HCT116 (cell line): ENCODE data around the gene USH1C. TPM values are rescaled to one million over a fixed set of nuclear protein-coding genes. Genes with fewer than 3 reads are reported as not detected.

ENCODE experiments used
- ATAC-seq: fragments of 200-7000 bp; cut with Tn5 transposase; 2 replicates; pipeline ENCODE4 v1.9.1; 2020; ENCODE audit warnings: mild to moderate bottlenecking, moderate library complexity
- BruUV-seq: library from RNA; stranded (reverse); fragments of 400-500 nt; replicated peaks from 2 replicates; lab custom pipeline; 2021; lab: Mats Ljungman, UMichigan
- CTCF ChIA-PET: fragments of 300-600 bp; sonication (Branson Sonifier 250); formaldehyde crosslinking; loops from one replicate; lab custom pipeline; 2021; ENCODE audit warnings: antibody characterized with exemption; lab: Charles Lee
- POLR2A ChIA-PET: fragments of 300-600, 350-600 bp; sonication (Branson Sonifier 250); formaldehyde crosslinking; loops from one replicate; lab custom pipeline; 2021; ENCODE audit warnings: antibody characterized with exemption; lab: Charles Lee
- RAD21 ChIA-PET, 2 experiments: fragments of 300-600 bp; sonication (Branson Sonifier 250); formaldehyde crosslinking; loops; one replicate each; lab custom pipeline; 2023; ENCODE audit warnings: low total read pairs in 2 of 2; ENCODE audit not compliant: uncharacterized antibody in 2 of 2, unreplicated experiment in 2 of 2, low non-redundant PET in 1 of 2; lab: Charles Lee
- DNase-seq: peaks from one replicate; pipeline ENCODE4 v3.0.0-alpha.2; 2010; ENCODE audit warnings: low read depth, low spot score
- H2AFZ ChIP-seq: fragments of 200-600 bp; shearing (Covaris generic), sonication (generic); 2 replicates; pipeline ENCODE4 v1.6.1; 2017; ENCODE audit warnings: low read depth, mixed run types, mixed read lengths, antibody characterized with exemption, low read length; ENCODE audit not compliant: poor library complexity, severe bottlenecking
- H3K27ac ChIP-seq: 2 replicates; pipeline ENCODE4 v1.5.1; 2012; ENCODE audit warnings: low read depth, low read length
- H3K27me3 ChIP-seq: fragments of 200-600 bp; sonication (generic); 2 replicates; pipeline ENCODE4 v1.6.1; 2016; ENCODE audit warnings: mixed run types, low read length, mixed read lengths; ENCODE audit not compliant: insufficient read depth
- H3K36me3 ChIP-seq, 2 experiments: fragments of 200-500 bp in 1 of 2; fragments of 200-600 bp in 1 of 2; sonication (Bioruptor generic) in 1 of 2; sonication (generic) in 1 of 2; 2 replicates each; pipeline versions ENCODE4 v1.5.1 to v1.6.1; 2014 to 2016; ENCODE audit warnings: low read length in 2 of 2, inconsistent platforms in 1 of 2, mixed read lengths in 1 of 2, mixed run types in 1 of 2; ENCODE audit not compliant: insufficient read depth in 2 of 2, control insufficient read depth in 1 of 2
- H3K4me1 ChIP-seq, 2 experiments: fragments of 200-600 bp in 1 of 2; sonication (generic) in 1 of 2; 2 replicates each; pipeline versions ENCODE4 v1.5.1 to v1.6.1; 2012 to 2017; ENCODE audit warnings: low read length in 2 of 2, inconsistent platforms in 1 of 2, mild to moderate bottlenecking in 1 of 2, mixed read lengths in 1 of 2, mixed run types in 1 of 2, moderate library complexity in 1 of 2; ENCODE audit not compliant: insufficient read depth in 2 of 2, control insufficient read depth in 1 of 2
- H3K4me2 ChIP-seq: fragments of 200-600 bp; sonication (generic); 2 replicates; pipeline ENCODE4 v1.6.1; 2017; ENCODE audit warnings: mixed run types, low read length, mixed read lengths
- H3K4me3 ChIP-seq, 2 experiments: fragments of 200-600 bp in 1 of 2; sonication (generic) in 1 of 2; replicated peaks in 1 of 2; 2 replicates each; pipeline ENCODE4 v1.5.1; 2011 to 2016; ENCODE audit warnings: low read length in 2 of 2, control low read depth in 1 of 2, low read depth in 1 of 2, mild to moderate bottlenecking in 1 of 2, mixed read lengths in 1 of 2, mixed run types in 1 of 2
- H3K79me2 ChIP-seq: fragments of 200-600 bp; sonication (generic); 2 replicates; pipeline ENCODE4 v1.6.1; 2017; ENCODE audit warnings: mild to moderate bottlenecking, mixed run types, low read length, moderate library complexity, mixed read lengths; ENCODE audit not compliant: insufficient read depth
- H3K9ac ChIP-seq: fragments of 200-600 bp; sonication (generic); 2 replicates; pipeline ENCODE4 v1.6.1; 2016; ENCODE audit warnings: low read length, mixed read lengths
- H3K9me2 ChIP-seq: fragments of 200-600 bp; sonication (generic), shearing (Covaris generic); 2 replicates; pipeline ENCODE4 v1.6.1; 2017; ENCODE audit warnings: mixed run types, mild to moderate bottlenecking, moderate library complexity; ENCODE audit not compliant: insufficient read depth
- H3K9me3 ChIP-seq, 2 experiments: fragments of 200-500 bp in 1 of 2; fragments of 200-600 bp in 1 of 2; sonication (Bioruptor generic) in 1 of 2; sonication (generic) in 1 of 2; 2 replicates each; pipeline ENCODE4 v1.6.1; 2014 to 2017; ENCODE audit warnings: low read length in 2 of 2, mixed read lengths in 2 of 2, inconsistent platforms in 1 of 2, low read depth in 1 of 2, mild to moderate bottlenecking in 1 of 2, mixed run types in 1 of 2, moderate library complexity in 1 of 2; ENCODE audit not compliant: control insufficient read depth in 1 of 2, insufficient read depth in 1 of 2
- H4K20me1 ChIP-seq: fragments of 200-600 bp; sonication (generic), shearing (Covaris generic); 2 replicates; pipeline ENCODE4 v1.6.1; 2017; ENCODE audit warnings: mixed run types, mild to moderate bottlenecking, moderate library complexity; ENCODE audit not compliant: insufficient read depth
- CBX3 ChIP-seq: IDR thresholded peaks from 2 replicates; pipeline ENCODE4 v1.6.1; 2012; ENCODE audit warnings: low read depth
- CTCF ChIP-seq, 3 experiments: fragments of 200-600 bp in 1 of 3; sonication (generic) in 1 of 3; IDR thresholded peaks in 2 of 3; conservative IDR thresholded peaks in 1 of 3; 2 replicates each; pipeline ENCODE4 v1.5.1; 2012 to 2017; ENCODE audit warnings: low read depth in 2 of 3, low read length in 2 of 3, antibody characterized with exemption in 1 of 3, borderline replicate concordance in 1 of 3, control low read depth in 1 of 3, mild to moderate bottlenecking in 1 of 3, mixed read lengths in 1 of 3, mixed run types in 1 of 3, moderate library complexity in 1 of 3; ENCODE audit not compliant: insufficient read depth in 1 of 3
- EZH2 ChIP-seq: fragments of 200-600 bp; sonication (generic); IDR thresholded peaks from 2 replicates; pipeline ENCODE4 v1.6.1; 2017; ENCODE audit warnings: antibody characterized with exemption, mixed run types
- EZH2phosphoT487 ChIP-seq: fragments of 200-600 bp; IDR thresholded peaks from 2 replicates; pipeline ENCODE4 v1.6.1; 2018; ENCODE audit warnings: antibody characterized with exemption, borderline replicate concordance
- FOSL1 ChIP-seq: IDR thresholded peaks from 2 replicates; pipeline ENCODE4 v1.6.1; 2012; ENCODE audit warnings: low read depth
- MAX ChIP-seq: IDR thresholded peaks from 2 replicates; pipeline ENCODE4 v1.6.1; 2012
- POLR2AphosphoS5 ChIP-seq: IDR thresholded peaks from 2 replicates; pipeline ENCODE4 v1.6.1; 2011; ENCODE audit warnings: mild to moderate bottlenecking, low read depth, low read length, moderate library complexity
- REST ChIP-seq: IDR thresholded peaks from 2 replicates; pipeline ENCODE4 v1.6.1; 2012; ENCODE audit warnings: low read depth
- SP1 ChIP-seq: IDR thresholded peaks from 2 replicates; pipeline ENCODE4 v1.6.1; 2012; ENCODE audit warnings: low read depth
- SRF ChIP-seq: IDR thresholded peaks from 2 replicates; pipeline ENCODE4 v1.6.1; 2012; ENCODE audit warnings: low read depth
- YY1 ChIP-seq: IDR thresholded peaks from 2 replicates; pipeline ENCODE4 v1.6.1; 2011; ENCODE audit warnings: low read length, low read depth, moderate library complexity, mild to moderate bottlenecking; ENCODE audit not compliant: insufficient replicate concordance; ENCODE audit errors: extremely low read depth
- ZBTB33 ChIP-seq: IDR thresholded peaks from 2 replicates; pipeline ENCODE4 v1.6.1; 2011; ENCODE audit warnings: mild to moderate bottlenecking, low read length, moderate library complexity; ENCODE audit not compliant: insufficient replicate concordance; ENCODE audit errors: extremely low read depth
- ZFX ChIP-seq: fragments of 450-650 bp; IDR thresholded peaks from 2 replicates; pipeline ENCODE4 v1.6.1; 2017
- intact Hi-C: fragments of 100-400 bp; cut with micrococcal nuclease; formaldehyde crosslinking; loops from 2 replicates; pipeline ENCODE4 v1.10.0; 2022
- total RNA-seq: library from RNA; stranded (reverse); gene quantifications from one replicate; pipeline ENCODE4 v1.2.1, GENCODE V29; 2021; ENCODE audit not compliant: unreplicated experiment

USH1C gene
- total RNA-seq, 1 experiment from 2014 or later: 13.4 TPM

GRCh38 chr11:17546240-17546639 lies 2.0 kb upstream of the USH1C start:
- no peak overlapping the region for H3K4me3 ChIP-seq
- H4K20me1 ChIP-seq: no peaks in the 10 kb centered on the region
- BruUV-seq: no TSS peak
- H3K9ac ChIP-seq: no peak overlapping the region
- POLR2A ChIA-PET: no interaction called here
- H3K9me3 ChIP-seq: no peaks in the 10 kb centered on the region
- no peaks in the 10 kb centered on the region for H3K27me3 ChIP-seq
- H3K36me3 ChIP-seq: no peaks in the 10 kb centered on the region
- TF ChIP-seq FOSL1: no peak
- TF ChIP-seq ZBTB33: no peak
- TF ChIP-seq ZFX: no peak
- TF ChIP-seq POLR2AphosphoS5: no peak
- TF ChIP-seq CBX3: no peak
- TF ChIP-seq YY1: no peak
- no peak for TF ChIP-seq EZH2phosphoT487
- no peak for TF ChIP-seq CTCF (IDR thresholded peaks at IDR 0.05 in 2 of 3, conservative IDR thresholded peaks at IDR 0.05 in 1 of 3; ENCODE audit: borderline replicate concordance in 1 of 3, insufficient read depth in 1 of 3, low read depth in 2 of 3, low read length in 2 of 3)
- no peak for TF ChIP-seq REST
- TF ChIP-seq MAX: no peak
- no peak for TF ChIP-seq SP1
- no peak for TF ChIP-seq EZH2
- TF ChIP-seq SRF: no peak
- peaks cover 4 to 25% of the 10 kb centered on the region in 2 experiments; a peak in 3 of 4 replicates for H3K4me1 ChIP-seq
- H3K79me2 ChIP-seq: no peaks in the 10 kb centered on the region
- ATAC-seq: no peak
- RAD21 ChIA-PET: no interaction called here
- H3K27ac ChIP-seq: no peak overlapping the region
- DNase-seq: no peak
- CTCF ChIA-PET: interaction anchor here (2.5 kb wide), 1 partner anchor 18 kb away, joined by 15 read pairs; no protein-coding TSS in a partner anchor
- H3K4me2 ChIP-seq: no peak overlapping the region
- H3K9me2 ChIP-seq: no peaks in the 10 kb centered on the region
- H2AFZ ChIP-seq: no peak overlapping the region
- intact Hi-C loops: no loop called here
